HepG2 (cell line): ENCODE results near the gene EXOC7. TPM values are rescaled to one million over a fixed set of nuclear protein-coding genes. Genes with fewer than 3 reads are reported as not detected.

Experiments
- ATAC-seq: fragments of 200-7000 bp; cut with Tn5 transposase; 3 replicates; pipeline ENCODE4 v1.9.1; 2020; ENCODE audit warnings: mild to moderate bottlenecking, moderate library complexity
- BruUV-seq: library from RNA; stranded (reverse); fragments of 400-500 nt; replicated peaks from 2 replicates; lab custom pipeline; 2021; lab: Mats Ljungman, UMichigan
- CTCF ChIA-PET: fragments of 300-600 bp; formaldehyde crosslinking; extraction: SDS; loops from one replicate; lab custom pipeline; 2021; ENCODE audit warnings: low total read pairs, inconsistent platforms, low intra/inter-chr PET ratio; lab: Yijun Ruan, JAX
- POLR2A ChIA-PET: fragments of 350-600 bp; sonication (Branson Sonifier 250); formaldehyde crosslinking; loops from one replicate; lab custom pipeline; 2020; ENCODE audit warnings: antibody characterized with exemption, inconsistent platforms; lab: Yijun Ruan, JAX
- DNase-seq: peaks from one replicate; pipeline ENCODE4 v3.0.0-alpha.2; 2015; ENCODE audit warnings: low spot score
- FAIRE-seq: peaks from 3 replicates; lab custom pipeline; 2011; peaks lifted over from hg19 to GRCh38; lab: Jason Lieb, UNC
- H2AFZ ChIP-seq: one replicate; pipeline ENCODE4 v1.6.1; 2011; ENCODE audit warnings: low read length, inconsistent platforms
- H3K27ac ChIP-seq: fragments of 300-600 bp; 3 replicates; pipeline ENCODE4 v1.8.0; 2011; ENCODE audit warnings: mixed run types, mild to moderate bottlenecking, mixed read lengths, low read length, inconsistent platforms; ENCODE audit not compliant: insufficient read depth; ENCODE audit errors: extremely low read length
- H3K27me3 ChIP-seq, 2 experiments: fragments of 200-600 bp in 1 of 2; 2 replicates in 1 of 2; 3 replicates in 1 of 2; pipeline versions ENCODE4 v1.6.0 to v1.8.0; 2011; ENCODE audit warnings: low read length in 2 of 2, mild to moderate bottlenecking in 2 of 2, moderate library complexity in 2 of 2, inconsistent platforms in 1 of 2; ENCODE audit not compliant: insufficient read depth in 2 of 2, control insufficient read depth in 1 of 2
- H3K36me3 ChIP-seq, 2 experiments: fragments of 200-600 bp in 1 of 2; replicated peaks in 1 of 2; 2 replicates in 1 of 2; 3 replicates in 1 of 2; pipeline versions ENCODE4 v1.5.1 to v1.8.0; 2011; ENCODE audit warnings: low read length in 2 of 2, inconsistent platforms in 1 of 2; ENCODE audit not compliant: insufficient read depth in 2 of 2, control insufficient read depth in 1 of 2
- H3K4me1 ChIP-seq: 2 replicates; pipeline ENCODE4 v1.5.1; 2012; ENCODE audit warnings: low read length, inconsistent platforms; ENCODE audit not compliant: insufficient read depth
- H3K4me2 ChIP-seq: 2 replicates; pipeline ENCODE4 v1.6.0; 2011; ENCODE audit warnings: low read depth, low read length, inconsistent platforms
- H3K4me3 ChIP-seq, 3 experiments: fragments of 200-600 bp in 1 of 3; sonication (generic), shearing (Covaris generic) in 1 of 3; replicated peaks in 1 of 3; 2 replicates each; pipeline ENCODE4 v1.5.1; 2011 to 2016; ENCODE audit warnings: low read length in 3 of 3, inconsistent platforms in 2 of 3, low read depth in 2 of 3, mild to moderate bottlenecking in 2 of 3, control low read depth in 1 of 3, mixed read lengths in 1 of 3; ENCODE audit not compliant: insufficient read depth in 1 of 3
- H3K79me2 ChIP-seq: one replicate; pipeline ENCODE4 v1.6.1; 2011; ENCODE audit warnings: low read length, inconsistent platforms; ENCODE audit not compliant: insufficient read depth
- H3K9ac ChIP-seq: 2 replicates; pipeline ENCODE4 v1.6.0; 2011; ENCODE audit warnings: mild to moderate bottlenecking, low read depth, low read length, inconsistent platforms; ENCODE audit not compliant: insufficient read depth
- H3K9me3 ChIP-seq: 2 replicates; pipeline ENCODE4 v1.5.1; 2012; ENCODE audit warnings: mild to moderate bottlenecking, low read length
- H4K20me1 ChIP-seq: 2 replicates; pipeline ENCODE4 v1.6.0; 2011; ENCODE audit warnings: inconsistent platforms, mild to moderate bottlenecking, low read length, moderate library complexity; ENCODE audit not compliant: insufficient read depth
- ARNTL ChIP-seq: sonication (generic); formaldehyde crosslinking; IDR thresholded peaks from 2 replicates; pipeline ENCODE4 v1.4.0; 2020; ENCODE audit warnings: mild to moderate bottlenecking, missing genetic modification reagents
- MAFK ChIP-seq, 2 experiments: IDR thresholded peaks in 1 of 2; conservative IDR thresholded peaks in 1 of 2; 2 replicates each; pipeline ENCODE4 v1.6.1; 2011; ENCODE audit warnings: improper control_type of control experiment in 2 of 2, low read length in 2 of 2
- RFX1 ChIP-seq: fragments of 450-650 bp; IDR thresholded peaks from 2 replicates; pipeline ENCODE4 v1.6.1; 2017
- ZNF501 ChIP-seq: sonication (generic); formaldehyde crosslinking; IDR thresholded peaks from 2 replicates; pipeline ENCODE4 v1.5.1; 2020; ENCODE audit warnings: mild to moderate bottlenecking, moderate library complexity, missing genetic modification reagents
- ZNF788 ChIP-seq: sonication (generic); formaldehyde crosslinking; IDR thresholded peaks from 2 replicates; pipeline ENCODE4 v1.5.0; 2020; ENCODE audit warnings: mild to moderate bottlenecking, missing genetic modification reagents, borderline replicate concordance
- WGBS: methylation state at CpG from one replicate; pipeline ENCODE4 v1.1.6; 2017; ENCODE audit warnings: low lambda C conversion rate; 5-methylcytosine and 5-hydroxymethylcytosine counted together
- in situ Hi-C: cut with HindIII; loops from 2 replicates; pipeline ENCODE4 v1.10.0; 2017; ENCODE audit warnings: low pct_unique_long_range_greater_than_20kb; ENCODE audit not compliant: extremely low pct_ligation_motif_present
- intact Hi-C: fragments of 100-400 bp; cut with micrococcal nuclease; formaldehyde crosslinking; loops from one replicate; pipeline ENCODE4 v1.10.0; 2022; ENCODE audit not compliant: unreplicated experiment
- polyA plus RNA-seq, 8 experiments: library from polyadenylated mRNA; depleted of rRNA in 3 of 8; stranded (reverse) in 7 of 8; unstranded in 1 of 8; fragments of >200 nt; fragmentation: Illumina TruSeq in 4 of 8; extraction: Trizol in 4 of 8; gene quantifications; 2 replicates each; pipeline versions ENCODE4 v1.2.1 to v1.2.3, GENCODE V29; 2011 to 2016; ENCODE audit warnings: low read depth in 4 of 8, missing spikeins in 1 of 8, mixed read lengths in 1 of 8; ENCODE audit not compliant: insufficient read depth in 1 of 8
- total RNA-seq, 5 experiments: library from RNA; depleted of rRNA; stranded (reverse); fragments of >200 nt; fragmentation: Illumina TruSeq; extraction: Trizol; gene quantifications; 2 replicates each; pipeline ENCODE4 v1.2.3, GENCODE V29; 2016; ENCODE audit warnings: low read depth in 1 of 5

Gene EXOC7
- total and polyA plus RNA-seq, 2 of the 13 experiments (the other 11 are each of a cell fraction or from before 2014, with no cell fraction given): 86.9 to 116 TPM

DNA sequence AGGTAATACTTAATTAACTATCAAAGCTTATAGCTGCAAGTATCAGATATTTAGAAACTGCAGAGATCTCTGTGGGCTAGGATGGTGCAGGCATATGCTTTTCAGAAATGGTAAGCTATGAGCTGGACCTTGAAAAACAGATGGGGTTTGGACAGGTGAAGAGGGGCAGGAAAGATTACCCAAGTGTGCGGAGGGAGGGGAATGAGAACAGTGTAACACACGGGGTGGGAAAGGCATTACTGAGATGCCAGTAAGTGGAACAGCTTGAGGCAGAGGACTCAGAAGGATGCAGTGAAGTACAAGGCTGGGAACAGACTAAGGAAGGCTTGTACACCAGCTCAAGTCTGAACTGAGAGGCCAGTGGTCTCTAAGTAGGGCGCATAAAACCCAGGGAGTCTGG, 54.3 kb downstream of the EXOC7 start:
- H3K9ac ChIP-seq: no peak overlapping the region
- no TSS peak for BruUV-seq
- in situ Hi-C loops: no loop called here
- ATAC-seq: no peak
- WGBS: 95% methylated on average over 3 of the region's 3 CpGs
- no peaks in the 10 kb centered on the region for H3K27me3 ChIP-seq
- CTCF ChIA-PET: no interaction called here
- DNase-seq: no peak
- H4K20me1 ChIP-seq: no peaks in the 10 kb centered on the region; the same call in 1 of the 2 replicates
- TF ChIP-seq ZNF788 (CRISPR knock-in tag) (no peak), ZNF501 (CRISPR knock-in tag) (no peak), MAFK (conservative IDR thresholded peaks at IDR 0.05 in 1 of 2, IDR thresholded peaks at IDR 0.05 in 1 of 2; ENCODE audit: low read length in 2 of 2) (no peak)
- no peak overlapping the region for H3K4me2 ChIP-seq
- H3K9me3 ChIP-seq: no peaks in the 10 kb centered on the region
- H3K4me1 ChIP-seq: no peaks in the 10 kb centered on the region
- no peak overlapping the region for H2AFZ ChIP-seq
- POLR2A ChIA-PET: interaction anchor here (0.6 kb wide), 1 partner anchor 438 kb away, joined by 4 read pairs; no protein-coding TSS in a partner anchor
- H3K27ac ChIP-seq: no peak overlapping the region
- no peak for FAIRE-seq
- H3K79me2 ChIP-seq: no peaks in the 10 kb centered on the region
- H3K4me3 ChIP-seq: no peak overlapping the region
- intact Hi-C loops: no loop called here
- H3K36me3 ChIP-seq: peaks cover 57 to 89% of the 10 kb centered on the region in 2 experiments

DNA sequence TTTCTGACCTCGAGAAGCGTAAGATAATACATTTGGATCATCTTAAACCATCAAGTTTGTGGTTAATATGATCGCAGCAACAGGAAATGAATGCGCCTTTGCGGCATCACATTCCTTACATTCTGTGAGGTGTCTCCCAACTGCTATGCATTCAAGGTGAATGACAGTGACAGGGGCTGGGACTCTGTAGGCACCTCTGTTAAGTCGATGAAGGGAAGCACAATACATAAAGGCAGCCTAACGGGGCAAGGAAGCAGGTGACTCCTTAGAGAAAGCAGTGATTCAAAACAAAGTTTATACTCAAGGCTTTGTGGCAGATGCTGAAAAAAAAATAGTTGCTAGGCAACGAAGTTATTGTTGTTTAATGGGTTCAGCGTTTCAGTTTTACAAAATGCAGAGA, 54.9 kb downstream of the EXOC7 start:
- TF ChIP-seq ARNTL: no peak
- peak; percentile 24; the same call in 1 of the 2 replicates for TF ChIP-seq RFX1
- TF ChIP-seq, all 625 proteins: peak for 1
- no peak overlapping the region for H3K9ac ChIP-seq
- H3K27ac ChIP-seq: no peak overlapping the region
- FAIRE-seq: no peak
- CTCF ChIA-PET: no interaction called here
- no peak for ATAC-seq
- H3K4me1 ChIP-seq: no peaks in the 10 kb centered on the region
- no peak overlapping the region for H2AFZ ChIP-seq
- H4K20me1 ChIP-seq: no peaks in the 10 kb centered on the region
- BruUV-seq: no TSS peak
- H3K79me2 ChIP-seq: no peaks in the 10 kb centered on the region
- intact Hi-C loops (no loop called here), in situ Hi-C loops (no loop called here)
- H3K36me3 ChIP-seq: peaks cover 59 to 90% of the 10 kb centered on the region in 2 experiments
- no peaks in the 10 kb centered on the region for H3K27me3 ChIP-seq
- no peaks in the 10 kb centered on the region for H3K9me3 ChIP-seq
- no peak overlapping the region for H3K4me2 ChIP-seq
- no peak overlapping the region for H3K4me3 ChIP-seq
- POLR2A ChIA-PET: interaction anchor here (0.6 kb wide), 1 partner anchor 437 kb away, joined by 4 read pairs; no protein-coding TSS in a partner anchor
- 96% methylated on average over 9 of the region's 9 CpGs for WGBS
- DNase-seq: no peak
